ENCODE measurements around the gene SF3A1.

The SF3A1 gene

GRCh38 chr22:30323246-30323645, 33.4 kb downstream of the SF3A1 start:
- no peak for DNase-seq (ENCODE audit: low spot score)

GRCh38 chr22:30321461-30321860, 35.2 kb downstream of the SF3A1 start:
- no peak for DNase-seq (ENCODE audit: low spot score)

- DNase-seq (ENCODE audit: low spot score), result no peak
Observed at GRCh38 chr22:30320021-30320556, 36.6 kb downstream of the SF3A1 start.

- DNase-seq (ENCODE audit: low spot score), result no peak
Observed at GRCh38 chr22:30318799-30319419, 37.8 kb downstream of the SF3A1 start.

GRCh38 chr22:30317778-30318177, 38.9 kb downstream of the SF3A1 start:
- DNase-seq (ENCODE audit: low spot score), result no peak

- DNase-seq (ENCODE audit: low spot score), result no peak
Observed at GRCh38 chr22:30315962-30316576, 40.6 kb downstream of the SF3A1 start.

GRCh38 chr22:30314915-30315314, 41.8 kb downstream of the SF3A1 start:
- DNase-seq (ENCODE audit: low spot score), result no peak

GRCh38 chr22:30313527-30314363, 42.9 kb downstream of the SF3A1 start:
- DNase-seq (ENCODE audit: low spot score), result no peak

GRCh38 chr22:30312053-30312452, 44.6 kb downstream of the SF3A1 start:
- DNase-seq (ENCODE audit: low spot score), result no peak

- no peak for DNase-seq (ENCODE audit: low spot score)
Observed at GRCh38 chr22:30310881-30311771, 45.6 kb downstream of the SF3A1 start.

GRCh38 chr22:30309951-30310741, 46.5 kb downstream of the SF3A1 start:
- DNase-seq (ENCODE audit: low spot score), result peak; percentile 11

GRCh38 chr22:30308518-30309230, 48.0 kb downstream of the SF3A1 start:
- DNase-seq (ENCODE audit: low spot score), result peak; percentile 33

GRCh38 chr22:30308093-30308492, 48.6 kb downstream of the SF3A1 start:
- DNase-seq (ENCODE audit: low spot score), result no peak

GRCh38 chr22:30307041-30307574, 49.6 kb downstream of the SF3A1 start:
- DNase-seq (ENCODE audit: low spot score), result no peak

GRCh38 chr22:30306627-30307011, 50.1 kb downstream of the SF3A1 start:
- peak; percentile 15 for DNase-seq (ENCODE audit: low spot score)

GRCh38 chr22:30305906-30306626, 50.6 kb downstream of the SF3A1 start:
- peak; percentile 51 for DNase-seq (ENCODE audit: low spot score)

- peak; percentile 71 for DNase-seq (ENCODE audit: low spot score)
Observed at GRCh38 chr22:30305519-30305905, 51.2 kb downstream of the SF3A1 start.

- DNase-seq (ENCODE audit: low spot score), result peak; percentile 76
Observed at GRCh38 chr22:30304495-30305244, 52.0 kb downstream of the SF3A1 start.

GRCh38 chr22:30302810-30303138, 53.9 kb downstream of the SF3A1 start:
- no peak for DNase-seq (ENCODE audit: low spot score)

All from germinal center (tissue), 1 donor.